Measurements from ENCODE around the gene TBC1D14.

DNA sequence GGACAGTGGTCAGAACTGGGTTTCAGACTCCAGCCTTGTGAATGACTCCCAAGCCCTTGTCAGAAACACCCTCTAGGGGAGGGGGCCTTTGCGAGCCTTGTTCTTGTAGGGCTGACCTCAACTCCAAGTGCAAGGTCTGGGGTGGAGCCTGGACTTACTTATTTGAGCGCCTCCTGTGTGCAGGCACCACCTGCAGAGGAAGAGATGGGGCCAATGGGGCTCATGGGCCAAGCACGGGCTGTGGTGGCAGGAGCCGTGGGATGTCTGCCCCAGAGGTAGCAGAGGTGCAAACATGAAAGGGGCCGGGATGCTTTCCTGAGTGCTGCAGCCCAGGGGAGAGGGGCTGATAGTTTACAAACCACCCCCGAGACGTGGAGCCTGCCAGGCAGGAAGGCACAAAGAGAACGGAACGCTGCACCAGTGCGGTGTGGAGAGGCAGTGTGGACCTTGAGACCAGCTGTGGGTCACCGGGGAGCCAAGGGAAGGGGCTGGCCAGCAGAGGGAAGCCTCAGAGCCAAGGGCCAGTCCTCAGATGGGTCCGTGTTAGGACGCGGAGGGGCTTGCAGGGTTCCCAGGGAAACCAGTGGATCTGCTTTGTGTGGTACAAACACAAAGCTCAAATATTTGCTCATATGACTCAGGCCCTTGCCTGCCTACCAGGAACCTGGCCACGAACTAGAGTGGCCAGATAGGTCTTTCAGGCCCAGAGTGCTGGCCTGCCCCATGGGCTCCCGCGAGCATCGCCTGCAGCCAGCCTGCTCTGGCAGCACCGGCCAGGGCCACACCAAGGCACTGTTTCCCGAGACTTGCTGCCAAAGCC is 124.8 kb downstream of the TBC1D14 start:
- TF ChIP-seq, protein P1, sequence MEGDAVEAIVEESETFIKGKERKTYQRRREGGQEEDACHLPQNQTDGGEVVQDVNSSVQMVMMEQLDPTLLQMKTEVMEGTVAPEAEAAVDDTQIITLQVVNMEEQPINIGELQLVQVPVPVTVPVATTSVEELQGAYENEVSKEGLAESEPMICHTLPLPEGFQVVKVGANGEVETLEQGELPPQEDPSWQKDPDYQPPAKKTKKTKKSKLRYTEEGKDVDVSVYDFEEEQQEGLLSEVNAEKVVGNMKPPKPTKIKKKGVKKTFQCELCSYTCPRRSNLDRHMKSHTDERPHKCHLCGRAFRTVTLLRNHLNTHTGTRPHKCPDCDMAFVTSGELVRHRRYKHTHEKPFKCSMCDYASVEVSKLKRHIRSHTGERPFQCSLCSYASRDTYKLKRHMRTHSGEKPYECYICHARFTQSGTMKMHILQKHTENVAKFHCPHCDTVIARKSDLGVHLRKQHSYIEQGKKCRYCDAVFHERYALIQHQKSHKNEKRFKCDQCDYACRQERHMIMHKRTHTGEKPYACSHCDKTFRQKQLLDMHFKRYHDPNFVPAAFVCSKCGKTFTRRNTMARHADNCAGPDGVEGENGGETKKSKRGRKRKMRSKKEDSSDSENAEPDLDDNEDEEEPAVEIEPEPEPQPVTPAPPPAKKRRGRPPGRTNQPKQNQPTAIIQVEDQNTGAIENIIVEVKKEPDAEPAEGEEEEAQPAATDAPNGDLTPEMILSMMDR (IDR thresholded peaks at IDR 0.05) = no peak
- TF ChIP-seq POLR2A (IDR thresholded peaks at IDR 0.05) = no peak

All from testis (tissue), 2 donors.